HL-60 (cell line): Measurements from ENCODE around the gene UBR4.

Experiments used
- CTCF ChIP-seq: IDR thresholded peaks from one replicate; pipeline ENCODE4 v1.5.1; 2011; ENCODE audit warnings: low read length, control low read depth, inconsistent platforms; ENCODE audit not compliant: insufficient read depth
- GABPA ChIP-seq: IDR thresholded peaks from 2 replicates; pipeline ENCODE4 v1.6.1; 2012; ENCODE audit warnings: low read depth
- POLR2AphosphoS5 ChIP-seq: IDR thresholded peaks from 2 replicates; pipeline ENCODE4 v1.6.1; 2012; ENCODE audit warnings: low read depth
- REST ChIP-seq: IDR thresholded peaks from 2 replicates; pipeline ENCODE4 v1.6.1; 2012; ENCODE audit warnings: low read depth; ENCODE audit not compliant: insufficient replicate concordance
- SPI1 ChIP-seq: IDR thresholded peaks from 2 replicates; pipeline ENCODE4 v1.6.1; 2012; ENCODE audit warnings: low read depth, mild to moderate bottlenecking, borderline replicate concordance

DNA sequence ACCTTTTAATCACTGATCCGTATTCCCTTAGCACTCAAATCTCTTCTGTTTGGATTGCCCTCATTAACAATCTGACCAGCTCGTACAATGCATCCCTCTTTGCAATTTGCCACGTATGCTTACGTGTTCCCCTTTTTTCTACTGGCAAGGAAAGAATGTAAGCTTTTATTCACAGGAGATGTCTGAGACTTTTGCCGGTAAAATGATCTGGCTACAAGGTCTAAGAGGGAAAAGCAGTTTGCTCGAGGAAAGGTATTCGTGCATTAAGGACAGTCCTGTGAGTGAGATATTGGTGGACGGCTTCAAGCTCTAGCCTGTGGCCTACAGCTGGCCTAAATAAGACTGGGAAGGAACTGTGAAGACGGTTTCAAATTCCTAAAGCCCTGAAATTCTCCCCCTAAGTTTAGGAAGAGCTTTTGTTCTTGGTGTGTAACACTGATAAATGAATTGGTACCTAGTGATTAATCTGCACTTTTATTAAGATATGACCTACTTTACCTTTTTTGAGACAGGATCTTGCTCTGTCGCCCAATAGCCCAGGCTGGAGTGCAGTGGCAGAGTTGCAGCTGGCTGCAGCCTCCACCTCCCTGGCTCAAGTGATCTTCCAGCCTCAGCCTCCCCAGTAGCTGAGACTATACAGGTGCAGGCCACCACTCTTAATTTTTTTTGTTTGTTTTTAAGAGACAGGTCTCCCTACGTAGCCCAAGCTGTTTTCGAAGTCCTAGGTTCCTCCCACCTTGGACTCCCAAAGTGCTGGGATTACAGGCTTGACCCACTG is 895 bp upstream of the UBR4 start:
- no peak for TF ChIP-seq CTCF
- no peak for TF ChIP-seq POLR2AphosphoS5
- TF ChIP-seq REST, result no peak
- no peak for TF ChIP-seq GABPA
- TF ChIP-seq SPI1, result peak; percentile 74; the same call in 1 of the 2 replicates
